ENCODE measurements around the gene ADAT2. TPM values are rescaled to one million over a fixed set of nuclear protein-coding genes. Genes with fewer than 3 reads are reported as not detected.

The ADAT2 gene
- total RNA-seq, 3 donors from 2014 or later, result 28.8 to 30.9 (median 29.3) TPM

DNA sequence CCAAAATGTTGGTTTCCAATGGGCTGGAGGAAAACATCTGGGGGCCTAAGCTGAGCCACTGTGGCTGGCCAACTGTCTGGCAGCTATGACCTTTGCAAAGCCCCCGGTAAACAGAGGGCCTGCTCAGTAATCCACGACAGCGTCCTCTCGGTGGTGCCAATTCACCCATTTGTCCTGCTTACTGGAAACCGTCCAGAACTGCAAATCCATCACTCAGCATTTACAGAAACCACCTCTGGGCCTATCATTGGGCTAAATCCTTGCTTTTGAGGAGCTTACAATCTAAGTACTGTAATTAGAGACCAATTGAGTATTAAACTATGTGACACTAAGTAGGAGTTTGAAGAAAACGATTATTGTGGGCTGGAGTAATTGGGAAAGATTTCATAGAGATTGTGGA is 31.0 kb downstream of the ADAT2 start:
- H3K9me3 Mint-ChIP-seq, result no peaks in the 10 kb centered on the region
- no peaks in the 10 kb centered on the region for H3K27me3 Mint-ChIP-seq (ENCODE audit: low read depth)
- H3K4me3 Mint-ChIP-seq, result no peak overlapping the region
- ATAC-seq, result no peak
- no peaks in the 10 kb centered on the region for H3K4me1 Mint-ChIP-seq (ENCODE audit: low read depth)
- no peak for DNase-seq
- peaks cover 5% of the 10 kb centered on the region for H3K36me3 Mint-ChIP-seq (ENCODE audit: insufficient read depth)

DNA sequence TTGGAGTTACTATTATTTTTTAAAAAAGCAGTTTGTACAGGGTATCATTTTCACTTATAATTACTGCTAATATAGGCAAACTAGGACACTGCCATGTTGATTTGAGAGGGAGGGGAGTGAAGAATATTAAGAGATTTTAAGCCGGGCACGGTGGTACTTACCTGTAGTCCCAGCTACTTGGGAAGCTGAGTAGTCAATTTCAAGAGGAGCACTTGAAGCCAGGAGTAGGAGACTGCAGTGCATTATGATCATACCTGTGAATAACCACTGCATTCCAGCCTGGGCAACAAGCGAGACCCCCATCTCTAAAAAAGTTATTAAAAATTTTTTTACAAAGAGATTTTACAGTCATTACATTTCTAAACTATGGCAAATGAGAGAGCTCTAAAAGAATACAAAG is 35.7 kb downstream of the ADAT2 start:
- no peak for ATAC-seq
- Mint-ChIP-seq H3K27me3 (ENCODE audit: low read depth) (peaks cover 3% of the 10 kb centered on the region), H3K36me3 (ENCODE audit: insufficient read depth) (no peaks in the 10 kb centered on the region)

DNA sequence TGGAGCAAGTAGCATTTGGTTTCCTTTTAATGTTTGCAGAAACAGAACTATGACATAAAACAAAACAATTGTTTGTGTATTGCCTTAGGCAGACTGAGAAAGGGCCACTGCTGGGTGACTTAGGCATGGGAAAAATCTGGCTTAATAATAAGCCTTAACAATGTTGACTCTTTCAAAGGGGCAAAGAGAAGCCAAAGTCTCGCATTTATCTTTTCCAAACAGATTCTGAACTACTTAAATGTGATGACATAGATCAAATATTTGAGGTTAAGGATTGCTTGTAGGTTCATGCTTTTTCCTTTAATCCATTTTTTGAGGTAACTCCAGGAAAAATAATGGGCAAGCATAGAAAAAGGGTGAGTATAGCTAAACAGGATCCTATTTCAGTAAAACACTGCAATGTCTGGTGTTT is 39.6 kb downstream of the ADAT2 start:
- Mint-ChIP-seq H3K9me3 (peaks cover 3% of the 10 kb centered on the region), H3K4me3 (no peak overlapping the region), H3K4me1 (ENCODE audit: low read depth) (no peaks in the 10 kb centered on the region), H3K36me3 (ENCODE audit: insufficient read depth) (peaks cover 1% of the 10 kb centered on the region), H3K27me3 (ENCODE audit: low read depth) (peaks cover 3% of the 10 kb centered on the region)
- ATAC-seq, result no peak
- DNase-seq, result no peak

More for the DNA sequence above, 35.7 kb downstream of the ADAT2 start:
- H3K4me1 Mint-ChIP-seq (ENCODE audit: low read depth), result no peaks in the 10 kb centered on the region
- DNase-seq, result no peak
- H3K4me3 Mint-ChIP-seq, result no peak overlapping the region
- no peaks in the 10 kb centered on the region for H3K9me3 Mint-ChIP-seq

DNA sequence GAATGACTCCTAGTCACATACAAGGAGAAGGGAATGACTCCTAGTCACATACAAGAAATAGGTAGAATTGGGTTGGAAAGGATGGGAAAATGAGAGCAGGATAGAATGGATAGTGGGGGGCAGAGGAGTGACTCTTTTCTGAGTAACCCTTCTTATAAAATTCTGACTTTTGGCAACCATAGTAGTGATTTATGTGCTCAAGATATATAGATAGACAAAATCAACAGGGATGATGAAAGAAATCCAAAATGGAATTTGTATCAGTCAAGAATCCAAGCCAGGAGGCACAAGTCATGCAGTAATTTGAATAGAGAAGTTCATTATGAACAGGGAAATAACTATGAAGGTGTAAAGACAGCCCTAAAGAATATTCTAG is 41.7 kb downstream of the ADAT2 start:
- Mint-ChIP-seq H3K36me3 (ENCODE audit: insufficient read depth) (peaks cover 1% of the 10 kb centered on the region), H3K27me3 (ENCODE audit: low read depth) (peaks cover 8% of the 10 kb centered on the region)
- no peak for ATAC-seq

DNA sequence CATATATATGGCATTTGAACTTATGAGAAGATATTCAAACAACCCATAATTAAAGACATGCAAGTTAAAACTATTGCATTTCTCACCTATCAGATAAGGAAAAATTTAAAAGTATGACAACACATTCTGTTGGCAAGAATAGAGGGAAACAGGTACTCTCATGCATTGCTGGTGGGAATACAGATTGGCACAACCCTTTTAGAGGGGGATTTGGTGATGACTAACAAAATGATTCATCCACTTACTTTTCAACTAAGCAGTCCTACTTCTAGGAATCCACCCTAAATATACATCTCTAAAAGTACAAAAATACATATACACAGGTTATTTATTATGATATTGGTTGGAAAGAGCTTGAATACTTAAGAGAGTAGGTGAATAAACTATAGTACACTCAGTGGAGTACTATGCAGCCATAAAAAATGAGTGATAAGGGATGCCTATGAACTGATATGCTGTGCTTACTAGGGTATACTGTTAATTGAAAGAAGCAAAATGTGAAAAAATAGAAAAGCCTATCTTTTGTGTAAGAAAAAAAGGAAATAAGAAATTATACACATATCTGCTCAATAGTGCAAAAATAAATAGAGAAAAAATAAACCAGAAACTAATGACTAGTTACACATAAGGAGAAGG is 42.2 kb downstream of the ADAT2 start:
- H3K9me3 Mint-ChIP-seq, result peaks cover 3% of the 10 kb centered on the region
- no peaks in the 10 kb centered on the region for H3K4me1 Mint-ChIP-seq (ENCODE audit: low read depth)
- DNase-seq (no peak), ATAC-seq (no peak)
- H3K4me3 Mint-ChIP-seq, result no peak overlapping the region
- H3K27me3 Mint-ChIP-seq (ENCODE audit: low read depth), result peaks cover 8% of the 10 kb centered on the region
- peaks cover 1% of the 10 kb centered on the region for H3K36me3 Mint-ChIP-seq (ENCODE audit: insufficient read depth)

More for the DNA sequence above, 41.7 kb downstream of the ADAT2 start:
- peaks cover 3% of the 10 kb centered on the region for H3K9me3 Mint-ChIP-seq
- DNase-seq, result no peak
- H3K4me1 Mint-ChIP-seq (ENCODE audit: low read depth), result no peaks in the 10 kb centered on the region
- H3K4me3 Mint-ChIP-seq, result no peak overlapping the region

DNA sequence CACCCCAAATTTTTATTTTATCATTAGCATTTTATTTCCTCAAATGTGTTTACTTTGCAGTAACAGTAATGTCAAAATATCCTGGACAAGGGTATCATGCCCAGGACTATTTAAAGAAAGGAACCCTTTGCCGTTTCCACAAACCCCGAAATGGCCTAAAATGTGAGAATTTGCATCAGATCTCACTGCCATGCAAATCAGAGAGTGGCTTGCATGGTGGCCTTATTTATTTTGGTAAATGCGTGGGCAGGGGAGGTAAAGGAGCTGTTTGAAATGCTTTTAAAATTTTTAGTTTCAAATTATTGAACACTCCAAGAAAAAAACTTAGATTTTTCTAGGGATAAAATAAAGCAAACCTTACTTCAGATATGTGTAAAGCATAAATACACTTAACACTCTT is 43.8 kb downstream of the ADAT2 start:
- H3K36me3 Mint-ChIP-seq (ENCODE audit: insufficient read depth), result peaks cover 1% of the 10 kb centered on the region
- peaks cover under 1% of the 10 kb centered on the region for H3K4me1 Mint-ChIP-seq (ENCODE audit: low read depth)
- ATAC-seq (no peak), DNase-seq (no peak)
- H3K27me3 Mint-ChIP-seq (ENCODE audit: low read depth), result peaks cover 5% of the 10 kb centered on the region
- peaks cover 3% of the 10 kb centered on the region for H3K9me3 Mint-ChIP-seq
- no peak overlapping the region for H3K4me3 Mint-ChIP-seq

DNA sequence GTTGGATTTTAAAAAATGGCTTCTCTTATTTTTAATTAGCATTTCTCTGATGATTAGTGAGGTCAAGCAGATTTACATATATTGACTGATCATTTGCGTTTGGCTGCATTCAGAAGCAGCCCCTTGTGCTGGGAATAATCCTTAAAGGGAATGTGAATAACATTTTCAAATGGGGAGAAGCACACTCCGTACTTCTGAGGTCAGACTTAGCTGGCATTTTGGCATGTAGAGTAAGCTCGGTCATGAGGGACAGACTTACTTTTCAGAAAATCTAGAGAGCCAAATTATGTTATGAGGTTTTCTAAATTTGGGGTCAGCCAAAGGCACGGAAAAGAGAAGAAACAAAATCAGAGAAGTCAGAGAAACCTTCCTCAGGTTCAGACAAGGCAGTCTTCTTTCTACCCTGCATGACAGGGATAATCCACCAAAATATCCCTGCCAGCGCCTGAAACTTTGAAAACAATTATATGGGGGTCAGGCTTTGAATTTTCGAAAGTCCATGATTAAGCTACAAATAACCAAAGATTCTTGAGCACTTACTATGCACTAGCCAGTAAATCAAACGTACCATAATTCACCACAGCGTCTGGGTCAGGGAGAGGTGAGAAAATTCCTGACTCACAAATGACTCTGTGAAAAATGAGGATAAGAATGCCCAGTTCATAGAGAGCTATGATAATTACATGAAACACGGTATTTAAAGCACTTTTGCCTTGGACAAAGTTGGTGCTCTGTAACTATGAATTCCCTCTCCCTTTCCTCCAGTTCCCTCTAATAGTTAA is 44.9 kb downstream of the ADAT2 start:
- H3K27me3 Mint-ChIP-seq (ENCODE audit: low read depth), result peaks cover 5% of the 10 kb centered on the region
- no peak for ATAC-seq
- peaks cover 8% of the 10 kb centered on the region for H3K4me1 Mint-ChIP-seq (ENCODE audit: low read depth)
- peaks cover 3% of the 10 kb centered on the region for H3K9me3 Mint-ChIP-seq
- DNase-seq, result no peak
- peaks cover 1% of the 10 kb centered on the region for H3K36me3 Mint-ChIP-seq (ENCODE audit: insufficient read depth)
- no peak overlapping the region for H3K4me3 Mint-ChIP-seq

DNA sequence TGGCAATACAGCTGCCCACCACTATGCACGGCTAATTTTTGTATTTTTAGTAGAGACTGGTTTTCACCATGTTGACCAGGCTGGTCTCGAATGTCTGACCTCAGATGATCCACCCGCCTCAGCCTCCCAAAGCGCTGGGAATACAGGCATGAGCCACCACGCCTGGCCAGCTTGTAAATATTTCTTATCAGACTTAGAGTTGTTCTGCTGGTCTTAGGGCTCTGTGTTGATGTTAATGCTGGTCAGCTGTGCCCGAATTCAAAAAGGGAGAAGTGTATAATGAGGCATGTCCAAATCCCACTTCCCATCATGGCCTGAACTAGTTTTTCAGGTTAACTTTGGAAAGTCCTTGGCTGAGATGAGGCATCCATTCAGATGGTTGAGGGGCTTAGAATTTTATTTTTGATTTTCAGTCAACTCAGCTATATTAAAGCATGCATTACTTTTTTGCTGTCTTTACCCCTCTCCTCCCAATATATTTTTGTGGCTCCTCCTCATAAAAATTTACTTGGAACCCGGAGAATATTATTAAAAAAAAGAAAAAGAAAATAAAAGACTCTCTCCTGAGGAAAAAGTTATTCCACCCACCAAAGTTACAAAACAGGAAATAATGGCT is 47.7 kb downstream of the ADAT2 start:
- no peak overlapping the region for H3K4me3 Mint-ChIP-seq
- no peaks in the 10 kb centered on the region for H3K36me3 Mint-ChIP-seq (ENCODE audit: insufficient read depth)
- H3K9me3 Mint-ChIP-seq, result no peaks in the 10 kb centered on the region
- peaks cover 5% of the 10 kb centered on the region for H3K27me3 Mint-ChIP-seq (ENCODE audit: low read depth)
- no peak for DNase-seq
- peaks cover 21% of the 10 kb centered on the region for H3K4me1 Mint-ChIP-seq (ENCODE audit: low read depth)
- ATAC-seq, result no peak

DNA sequence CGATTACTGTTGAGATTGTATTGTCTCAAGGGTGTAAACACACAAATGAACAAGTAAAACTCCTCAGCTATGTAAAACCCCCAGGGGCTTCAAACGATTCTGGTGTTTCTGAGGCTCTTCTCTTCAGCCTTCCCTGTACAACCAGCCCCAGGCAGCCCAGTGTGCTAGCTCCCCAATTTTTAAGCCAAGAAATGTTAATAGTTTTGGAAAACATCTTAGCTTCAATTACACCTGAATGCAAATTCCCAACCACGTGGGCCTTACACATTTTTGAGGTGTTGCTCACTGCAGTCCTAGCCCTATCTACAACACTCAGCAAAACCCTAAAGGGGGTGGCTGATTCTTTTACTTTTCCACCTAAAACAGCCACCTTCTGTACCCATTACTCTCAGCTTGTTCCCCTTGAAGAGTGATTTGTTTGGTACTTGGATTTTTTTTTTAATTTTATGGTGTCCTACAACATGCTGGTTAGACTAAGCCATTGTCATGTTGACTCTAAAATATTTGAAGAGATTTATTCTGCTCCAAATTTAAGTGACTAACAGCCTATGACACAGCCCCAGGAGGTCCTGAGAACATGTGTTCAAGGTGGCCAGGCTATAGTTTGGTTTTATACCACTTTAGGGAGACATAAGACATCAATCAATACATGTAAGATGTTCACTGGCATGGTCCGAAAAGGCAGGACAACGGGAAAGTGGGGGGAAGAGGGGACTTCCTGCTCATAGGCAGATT is 48.7 kb downstream of the ADAT2 start:
- peaks cover 5% of the 10 kb centered on the region for H3K27me3 Mint-ChIP-seq (ENCODE audit: low read depth)
- no peak overlapping the region for H3K4me3 Mint-ChIP-seq
- no peaks in the 10 kb centered on the region for H3K9me3 Mint-ChIP-seq
- no peaks in the 10 kb centered on the region for H3K36me3 Mint-ChIP-seq (ENCODE audit: insufficient read depth)
- peaks cover 21% of the 10 kb centered on the region for H3K4me1 Mint-ChIP-seq (ENCODE audit: low read depth)
- ATAC-seq (no peak), DNase-seq (no peak)

DNA sequence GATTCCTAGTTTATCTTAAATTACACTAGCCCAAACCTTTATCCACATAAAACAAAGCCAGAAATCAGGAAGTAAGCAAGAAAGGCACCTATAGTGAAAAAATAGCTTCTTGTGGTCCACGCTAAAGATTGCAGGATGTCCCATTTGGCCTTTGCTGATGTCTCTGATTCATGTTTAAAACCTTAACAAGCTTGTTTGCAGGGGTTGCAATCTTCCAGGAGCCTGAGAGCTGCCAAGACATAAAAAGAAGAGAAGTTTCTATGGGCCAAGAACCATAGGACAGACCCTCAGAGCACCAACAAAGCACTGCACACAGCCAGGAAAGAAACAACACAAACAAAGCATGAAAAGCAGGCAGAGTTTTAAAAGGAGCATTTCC is 49.4 kb downstream of the ADAT2 start:
- DNase-seq (no peak), ATAC-seq (no peak)
- H3K27me3 Mint-ChIP-seq (ENCODE audit: low read depth), result peaks cover 5% of the 10 kb centered on the region
- no peak overlapping the region for H3K4me3 Mint-ChIP-seq
- H3K4me1 Mint-ChIP-seq (ENCODE audit: low read depth), result peaks cover 24% of the 10 kb centered on the region
- H3K36me3 Mint-ChIP-seq (ENCODE audit: insufficient read depth), result no peaks in the 10 kb centered on the region
- H3K9me3 Mint-ChIP-seq, result no peaks in the 10 kb centered on the region

DNA sequence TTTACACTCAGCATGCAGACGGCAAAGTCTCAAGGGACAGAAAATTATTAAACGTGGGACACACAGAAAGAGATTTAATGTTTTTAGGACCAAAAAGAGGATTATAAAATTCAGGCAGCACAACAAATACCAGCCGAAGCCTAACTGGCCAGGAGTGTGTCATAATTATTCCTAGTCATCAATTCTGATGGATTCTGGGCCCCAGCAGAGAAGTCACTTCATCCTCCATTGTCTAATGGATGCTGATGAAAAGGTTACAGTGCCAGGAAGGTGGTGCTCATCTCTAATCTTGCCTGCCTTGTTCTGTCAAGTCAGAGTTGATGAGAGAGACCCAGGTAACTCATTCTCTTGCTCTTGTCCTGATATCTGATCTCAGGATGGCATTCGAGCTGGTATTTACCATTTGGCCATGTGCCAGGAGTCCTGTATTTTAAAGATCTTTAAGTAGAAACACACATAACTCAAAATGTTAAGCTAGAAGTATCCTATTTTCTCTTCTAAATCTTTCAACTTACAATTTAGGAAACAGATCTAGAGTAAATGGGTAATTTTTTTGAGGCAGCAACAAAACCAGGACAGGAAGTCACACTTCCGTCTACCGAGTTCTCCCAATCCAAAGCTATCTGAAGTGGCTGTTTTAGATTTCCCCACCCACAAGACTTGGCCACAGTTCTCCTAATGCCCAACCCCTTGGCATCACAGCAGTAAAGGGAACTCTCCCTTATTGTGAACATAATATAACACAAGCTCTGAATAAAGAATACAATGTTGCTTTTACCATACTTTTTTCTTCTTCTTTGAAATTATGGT is 50.0 kb downstream of the ADAT2 start:
- no peak for DNase-seq
- H3K36me3 Mint-ChIP-seq (ENCODE audit: insufficient read depth), result no peaks in the 10 kb centered on the region
- H3K4me3 Mint-ChIP-seq, result no peak overlapping the region
- no peaks in the 10 kb centered on the region for H3K9me3 Mint-ChIP-seq
- peaks cover 24% of the 10 kb centered on the region for H3K4me1 Mint-ChIP-seq (ENCODE audit: low read depth)
- peaks cover 2% of the 10 kb centered on the region for H3K27me3 Mint-ChIP-seq (ENCODE audit: low read depth)
- no peak for ATAC-seq

DNA sequence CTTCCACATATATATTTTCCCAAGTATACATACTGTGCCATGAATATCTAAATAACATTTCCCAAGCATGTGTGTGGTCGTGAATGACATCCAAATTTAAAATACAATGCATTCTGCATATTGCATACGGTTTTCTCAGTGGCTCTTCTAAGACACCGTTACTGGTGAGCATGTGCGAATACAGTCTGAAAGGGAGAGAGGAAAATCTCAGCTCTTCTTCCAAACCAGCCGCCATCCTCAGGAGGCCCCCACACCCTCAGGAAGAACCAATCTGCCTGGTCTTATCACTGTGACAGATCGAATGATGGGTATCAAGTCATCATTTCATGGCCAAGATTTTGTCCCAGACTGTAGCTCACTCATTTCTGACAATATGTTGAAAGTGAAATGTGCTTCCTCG is 50.7 kb downstream of the ADAT2 start:
- no peaks in the 10 kb centered on the region for H3K36me3 Mint-ChIP-seq (ENCODE audit: insufficient read depth)
- H3K4me3 Mint-ChIP-seq, result no peak overlapping the region
- ATAC-seq (no peak), DNase-seq (no peak)
- no peaks in the 10 kb centered on the region for H3K9me3 Mint-ChIP-seq
- no peaks in the 10 kb centered on the region for H3K27me3 Mint-ChIP-seq (ENCODE audit: low read depth)
- peaks cover 24% of the 10 kb centered on the region for H3K4me1 Mint-ChIP-seq (ENCODE audit: low read depth)

DNA sequence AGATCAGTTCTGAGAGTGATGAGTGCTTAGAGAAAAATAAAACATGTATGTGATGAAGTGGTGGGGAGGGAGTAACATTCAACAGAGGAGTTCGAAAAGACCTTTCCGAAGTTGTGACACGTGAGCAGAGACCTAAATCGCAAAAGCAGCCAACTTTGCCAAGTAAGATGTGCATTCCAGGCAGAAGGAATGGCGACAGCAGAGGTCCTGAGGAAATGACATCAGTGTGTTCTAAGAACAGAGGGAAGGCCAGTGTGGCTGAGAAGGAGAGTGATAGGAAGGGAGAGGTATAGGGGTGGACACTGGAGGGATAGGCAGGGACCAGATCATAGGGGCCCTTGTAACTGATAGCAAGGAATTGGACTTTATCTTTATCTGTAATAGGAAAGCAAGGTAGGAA is 51.3 kb downstream of the ADAT2 start:
- Mint-ChIP-seq H3K27me3 (ENCODE audit: low read depth) (no peaks in the 10 kb centered on the region), H3K4me3 (no peak overlapping the region), H3K36me3 (ENCODE audit: insufficient read depth) (no peaks in the 10 kb centered on the region), H3K4me1 (ENCODE audit: low read depth) (peaks cover 24% of the 10 kb centered on the region), H3K9me3 (no peaks in the 10 kb centered on the region)
- ATAC-seq (no peak), DNase-seq (no peak)
